Measurements from ENCODE around the gene KASH5.

The KASH5 gene

GRCh38 chr19:49408816-49409440 lies 20.9 kb downstream of the KASH5 start:
- no peaks in the 10 kb centered on the region for H3K9me2 ChIP-seq (ENCODE audit: low read depth, low read length)
- H3K79me2 ChIP-seq (ENCODE audit: insufficient read depth, low read length), result no peaks in the 10 kb centered on the region
- peak overlapping the region; percentile 11 for H3K4me3 ChIP-seq (ENCODE audit: low read depth, low read length, poor library complexity, severe bottlenecking)
- no peaks in the 10 kb centered on the region for H3K9me3 ChIP-seq (ENCODE audit: low read length)
- TF ChIP-seq CTCF (IDR thresholded peaks at IDR 0.05; ENCODE audit: low read length) (no peak), EZH2 (IDR thresholded peaks at IDR 0.05; ENCODE audit: borderline replicate concordance, low read length) (no peak)
- peak overlapping the region; percentile 17; the same call in 1 of the 2 replicates for H3K9ac ChIP-seq (ENCODE audit: low read length)
- peak overlapping the region; percentile 53 for H3K4me2 ChIP-seq (ENCODE audit: low read length)
- H3K4me1 ChIP-seq (ENCODE audit: insufficient read depth, low read length, severe bottlenecking), result peaks cover 33% of the 10 kb centered on the region
- H3K27ac ChIP-seq (ENCODE audit: low read depth, low read length, poor library complexity, severe bottlenecking), result peak overlapping the region; percentile 72
- H4K20me1 ChIP-seq (ENCODE audit: insufficient read depth, low read length), result no peaks in the 10 kb centered on the region
- no peaks in the 10 kb centered on the region for H3F3A ChIP-seq (ENCODE audit: insufficient read depth, low read length)
- no peak overlapping the region for H2AFZ ChIP-seq (ENCODE audit: low read length)
- no peaks in the 10 kb centered on the region for H3K27me3 ChIP-seq (ENCODE audit: insufficient read depth, low read length)
- H3K36me3 ChIP-seq (ENCODE audit: insufficient read depth, low read length), result no peaks in the 10 kb centered on the region

- Histone ChIP-seq H3K9ac (ENCODE audit: low read length) (peak overlapping the region; percentile 21; the same call in 1 of the 2 replicates), H3K4me3 (ENCODE audit: low read depth, low read length, poor library complexity, severe bottlenecking) (peak overlapping the region; percentile 11), H2AFZ (ENCODE audit: low read length) (no peak overlapping the region), H3K9me2 (ENCODE audit: low read depth, low read length) (no peaks in the 10 kb centered on the region), H3F3A (ENCODE audit: insufficient read depth, low read length) (no peaks in the 10 kb centered on the region), H3K27ac (ENCODE audit: low read depth, low read length, poor library complexity, severe bottlenecking) (peak overlapping the region; percentile 72), H3K9me3 (ENCODE audit: low read length) (no peaks in the 10 kb centered on the region), H3K4me1 (ENCODE audit: insufficient read depth, low read length, severe bottlenecking) (peaks cover 28% of the 10 kb centered on the region), H3K79me2 (ENCODE audit: insufficient read depth, low read length) (no peaks in the 10 kb centered on the region), H3K4me2 (ENCODE audit: low read length) (peak overlapping the region; percentile 53), H3K36me3 (ENCODE audit: insufficient read depth, low read length) (no peaks in the 10 kb centered on the region), H3K27me3 (ENCODE audit: insufficient read depth, low read length) (no peaks in the 10 kb centered on the region), H4K20me1 (ENCODE audit: insufficient read depth, low read length) (no peaks in the 10 kb centered on the region)
- TF ChIP-seq EZH2 (IDR thresholded peaks at IDR 0.05; ENCODE audit: borderline replicate concordance, low read length), result no peak
- no peak for TF ChIP-seq CTCF (IDR thresholded peaks at IDR 0.05; ENCODE audit: low read length)
Measured at GRCh38 chr19:49409441-49410029, 21.5 kb downstream of the KASH5 start.

GRCh38 chr19:49411681-49412326 lies 23.8 kb downstream of the KASH5 start:
- no peaks in the 10 kb centered on the region for H3K27me3 ChIP-seq (ENCODE audit: insufficient read depth, low read length)
- H4K20me1 ChIP-seq (ENCODE audit: insufficient read depth, low read length), result no peaks in the 10 kb centered on the region
- no peak for TF ChIP-seq CTCF (IDR thresholded peaks at IDR 0.05; ENCODE audit: low read length)
- TF ChIP-seq EZH2 (IDR thresholded peaks at IDR 0.05; ENCODE audit: borderline replicate concordance, low read length), result no peak
- H3K4me3 ChIP-seq (ENCODE audit: low read depth, low read length, poor library complexity, severe bottlenecking), result no peak overlapping the region
- no peaks in the 10 kb centered on the region for H3K9me3 ChIP-seq (ENCODE audit: low read length)
- no peaks in the 10 kb centered on the region for H3K9me2 ChIP-seq (ENCODE audit: low read depth, low read length)
- no peak overlapping the region for H3K9ac ChIP-seq (ENCODE audit: low read length)
- H3K4me2 ChIP-seq (ENCODE audit: low read length), result no peak overlapping the region
- no peaks in the 10 kb centered on the region for H3K36me3 ChIP-seq (ENCODE audit: insufficient read depth, low read length)
- peaks cover 41% of the 10 kb centered on the region for H3K4me1 ChIP-seq (ENCODE audit: insufficient read depth, low read length, severe bottlenecking)
- no peaks in the 10 kb centered on the region for H3K79me2 ChIP-seq (ENCODE audit: insufficient read depth, low read length)
- no peaks in the 10 kb centered on the region for H3F3A ChIP-seq (ENCODE audit: insufficient read depth, low read length)
- no peak overlapping the region for H2AFZ ChIP-seq (ENCODE audit: low read length)
- H3K27ac ChIP-seq (ENCODE audit: low read depth, low read length, poor library complexity, severe bottlenecking), result no peak overlapping the region
